ENCODE measurements around the gene ABTB2.

ABTB2 gene

DNA sequence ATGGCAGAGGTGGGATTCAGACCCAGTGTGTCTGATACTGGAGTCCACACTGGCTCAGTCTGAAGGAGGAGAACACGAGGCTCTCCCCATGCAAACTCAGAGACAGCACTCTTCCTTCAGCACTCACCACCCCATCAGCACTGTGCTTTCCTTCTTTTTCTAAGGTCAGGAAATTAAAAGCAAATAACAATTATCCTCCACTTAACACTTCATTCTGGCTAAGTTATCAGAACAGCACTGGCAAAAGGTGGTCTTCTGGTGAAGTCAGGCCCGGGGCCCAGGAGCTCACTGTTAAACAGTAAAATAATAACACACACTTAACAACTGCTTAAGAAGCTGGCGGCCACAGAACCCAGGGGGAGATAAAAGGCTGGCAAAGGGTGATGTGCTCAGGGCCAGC lies 145.2 kb downstream of the ABTB2 start:
- TF ChIP-seq ZFX (IDR thresholded peaks at IDR 0.05), result no peak
- TF ChIP-seq, protein P1, sequence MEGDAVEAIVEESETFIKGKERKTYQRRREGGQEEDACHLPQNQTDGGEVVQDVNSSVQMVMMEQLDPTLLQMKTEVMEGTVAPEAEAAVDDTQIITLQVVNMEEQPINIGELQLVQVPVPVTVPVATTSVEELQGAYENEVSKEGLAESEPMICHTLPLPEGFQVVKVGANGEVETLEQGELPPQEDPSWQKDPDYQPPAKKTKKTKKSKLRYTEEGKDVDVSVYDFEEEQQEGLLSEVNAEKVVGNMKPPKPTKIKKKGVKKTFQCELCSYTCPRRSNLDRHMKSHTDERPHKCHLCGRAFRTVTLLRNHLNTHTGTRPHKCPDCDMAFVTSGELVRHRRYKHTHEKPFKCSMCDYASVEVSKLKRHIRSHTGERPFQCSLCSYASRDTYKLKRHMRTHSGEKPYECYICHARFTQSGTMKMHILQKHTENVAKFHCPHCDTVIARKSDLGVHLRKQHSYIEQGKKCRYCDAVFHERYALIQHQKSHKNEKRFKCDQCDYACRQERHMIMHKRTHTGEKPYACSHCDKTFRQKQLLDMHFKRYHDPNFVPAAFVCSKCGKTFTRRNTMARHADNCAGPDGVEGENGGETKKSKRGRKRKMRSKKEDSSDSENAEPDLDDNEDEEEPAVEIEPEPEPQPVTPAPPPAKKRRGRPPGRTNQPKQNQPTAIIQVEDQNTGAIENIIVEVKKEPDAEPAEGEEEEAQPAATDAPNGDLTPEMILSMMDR (conservative IDR thresholded peaks at IDR 0.05), result no peak
- no peak overlapping the region for H3K27ac ChIP-seq

DNA sequence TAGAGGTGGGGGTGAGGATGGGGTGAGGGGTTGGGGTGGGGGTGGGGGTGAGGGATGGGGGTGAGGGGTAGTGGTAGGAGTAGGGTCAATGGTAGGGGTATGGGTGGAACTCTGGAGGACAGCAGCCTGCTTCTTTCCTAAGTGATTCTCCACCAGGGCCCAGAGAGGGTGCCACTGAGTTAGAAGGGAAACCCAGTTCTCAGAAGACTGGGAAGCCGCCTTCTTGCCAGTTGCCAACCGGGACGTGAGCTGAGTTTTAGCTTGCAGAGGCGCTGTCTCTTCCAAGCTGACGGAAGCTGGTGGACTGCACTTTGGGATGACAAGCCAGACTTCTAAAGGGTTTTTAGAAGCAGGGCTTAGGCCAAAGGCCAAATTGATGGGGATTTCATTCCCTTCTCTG lies 148.0 kb downstream of the ABTB2 start:
- TF ChIP-seq, protein P1 (conservative IDR thresholded peaks at IDR 0.05), result no peak
- TF ChIP-seq ZFX (IDR thresholded peaks at IDR 0.05), result no peak
- H3K27ac ChIP-seq, result no peak overlapping the region

DNA sequence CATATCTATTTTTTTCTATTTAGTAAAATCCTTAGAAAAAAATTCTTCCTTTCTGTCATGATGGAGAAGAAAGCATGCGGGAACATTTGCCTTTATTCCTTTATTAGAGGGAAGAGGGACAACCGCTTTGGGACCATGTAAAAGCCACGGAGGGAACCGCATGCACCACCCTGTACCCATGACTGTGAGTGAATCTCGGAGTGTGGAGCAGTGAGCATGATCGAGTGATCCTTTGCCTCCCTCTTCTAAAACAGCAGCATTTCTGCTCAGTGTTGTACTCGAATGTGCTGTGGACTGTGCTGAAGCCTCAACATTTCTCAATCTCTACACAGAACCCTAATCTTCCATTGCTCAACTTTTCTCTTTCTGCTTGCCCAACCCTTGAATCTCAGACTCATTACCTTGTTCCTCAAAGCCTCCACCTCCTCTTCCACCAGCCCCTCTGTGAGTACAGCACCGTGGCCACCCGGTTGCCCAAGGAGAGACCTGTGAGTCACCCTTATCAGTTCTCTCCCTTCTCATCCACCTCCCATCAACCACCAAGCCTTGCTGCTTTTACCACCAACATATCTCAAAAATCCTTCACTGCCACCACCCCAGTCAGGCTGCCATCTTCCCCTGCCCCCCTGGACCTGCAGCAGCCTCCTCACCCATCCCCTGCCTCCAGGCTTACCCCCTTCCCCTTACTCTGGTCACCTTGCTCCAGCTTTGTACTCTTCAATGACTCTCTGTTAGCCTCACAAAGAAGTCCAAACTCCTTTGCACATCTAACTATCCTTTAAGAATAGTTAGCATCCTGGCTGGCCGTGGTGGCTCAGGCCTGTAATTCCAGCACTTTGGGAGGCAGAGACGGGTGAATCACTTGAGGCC lies 149.3 kb downstream of the ABTB2 start:
- no peak for TF ChIP-seq ZFX (IDR thresholded peaks at IDR 0.05)
- TF ChIP-seq, protein P1 (conservative IDR thresholded peaks at IDR 0.05), result no peak
- no peak overlapping the region for H3K27ac ChIP-seq

DNA sequence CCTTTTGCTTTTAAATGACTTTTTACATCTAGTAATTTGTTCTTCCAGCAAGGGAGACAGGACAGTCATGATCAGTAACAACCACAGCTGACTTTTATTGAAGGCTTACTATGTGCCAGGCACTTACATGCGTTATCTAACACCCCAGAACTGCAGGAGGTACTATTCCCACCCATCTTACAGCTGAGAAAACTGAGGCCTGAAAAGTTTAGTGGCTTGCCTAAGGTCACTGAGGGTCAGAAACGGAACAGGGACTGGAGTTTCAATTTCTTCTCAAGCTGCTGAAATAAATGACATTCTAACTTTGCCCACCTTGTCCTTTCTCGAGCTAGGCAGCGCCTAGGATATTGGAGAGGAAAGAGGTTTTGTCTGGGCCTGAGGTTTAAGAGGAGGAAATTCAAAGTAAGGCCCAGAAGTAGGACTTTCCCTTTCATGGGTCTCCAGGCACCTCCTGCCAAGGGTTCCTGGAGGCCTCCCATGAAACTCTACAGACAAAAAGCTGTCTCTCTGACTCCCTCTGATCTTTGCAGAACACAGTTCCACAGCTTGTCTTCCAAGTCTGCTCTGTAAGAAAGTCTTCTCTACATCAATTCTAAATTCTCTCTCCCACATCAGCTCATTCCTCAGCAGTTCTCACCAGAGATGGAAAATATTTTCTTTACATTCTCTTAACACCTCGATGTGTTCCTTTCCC lies 150.2 kb downstream of the ABTB2 start:
- TF ChIP-seq, protein P1 (conservative IDR thresholded peaks at IDR 0.05), result no peak
- no peak for TF ChIP-seq ZFX (IDR thresholded peaks at IDR 0.05)
- H3K27ac ChIP-seq, result no peak overlapping the region

DNA sequence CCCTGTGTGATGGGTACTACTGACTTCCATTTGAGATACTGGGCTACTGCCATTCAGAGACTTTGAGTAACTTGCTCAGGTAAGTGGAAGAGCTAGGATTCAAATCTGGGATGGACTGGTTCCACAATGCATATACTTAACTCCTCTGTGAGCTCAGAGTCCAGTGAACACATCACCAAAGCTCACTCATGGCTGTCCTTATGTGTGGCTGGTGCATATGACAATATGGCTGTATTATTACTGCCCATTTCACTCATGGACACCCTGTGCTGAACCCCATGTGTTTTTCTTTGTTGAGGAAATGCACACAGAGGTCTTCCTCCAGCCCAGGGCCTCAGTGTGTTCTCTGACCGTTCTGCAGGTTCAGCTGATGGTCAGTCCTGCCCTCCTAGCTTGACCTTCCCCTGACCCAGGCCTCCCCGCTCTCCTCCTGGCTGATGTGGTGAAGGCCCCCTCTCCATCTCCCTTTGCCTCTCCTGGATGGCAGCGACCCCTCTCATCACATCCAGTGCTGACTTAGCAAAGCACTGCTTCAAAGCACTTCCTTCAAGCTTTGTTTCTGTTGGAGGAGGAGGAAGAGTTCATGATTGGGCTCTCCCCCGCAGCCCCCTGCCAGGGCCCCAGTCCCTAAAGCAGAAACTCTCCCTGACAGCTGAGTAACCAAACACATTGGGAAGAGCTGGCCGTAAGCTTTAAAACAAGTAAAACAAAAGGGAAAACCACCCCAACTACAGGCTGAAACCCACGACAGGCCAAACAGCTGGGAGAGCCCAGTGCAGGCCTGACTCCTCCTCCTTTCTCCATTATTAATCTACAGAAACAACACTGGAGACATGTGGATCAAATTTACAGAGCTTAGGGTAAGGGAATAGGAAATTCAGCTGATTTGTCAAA lies 151.2 kb downstream of the ABTB2 start:
- no peak overlapping the region for H3K27ac ChIP-seq
- TF ChIP-seq, protein P1 (conservative IDR thresholded peaks at IDR 0.05), result no peak
- no peak for TF ChIP-seq ZFX (IDR thresholded peaks at IDR 0.05)

DNA sequence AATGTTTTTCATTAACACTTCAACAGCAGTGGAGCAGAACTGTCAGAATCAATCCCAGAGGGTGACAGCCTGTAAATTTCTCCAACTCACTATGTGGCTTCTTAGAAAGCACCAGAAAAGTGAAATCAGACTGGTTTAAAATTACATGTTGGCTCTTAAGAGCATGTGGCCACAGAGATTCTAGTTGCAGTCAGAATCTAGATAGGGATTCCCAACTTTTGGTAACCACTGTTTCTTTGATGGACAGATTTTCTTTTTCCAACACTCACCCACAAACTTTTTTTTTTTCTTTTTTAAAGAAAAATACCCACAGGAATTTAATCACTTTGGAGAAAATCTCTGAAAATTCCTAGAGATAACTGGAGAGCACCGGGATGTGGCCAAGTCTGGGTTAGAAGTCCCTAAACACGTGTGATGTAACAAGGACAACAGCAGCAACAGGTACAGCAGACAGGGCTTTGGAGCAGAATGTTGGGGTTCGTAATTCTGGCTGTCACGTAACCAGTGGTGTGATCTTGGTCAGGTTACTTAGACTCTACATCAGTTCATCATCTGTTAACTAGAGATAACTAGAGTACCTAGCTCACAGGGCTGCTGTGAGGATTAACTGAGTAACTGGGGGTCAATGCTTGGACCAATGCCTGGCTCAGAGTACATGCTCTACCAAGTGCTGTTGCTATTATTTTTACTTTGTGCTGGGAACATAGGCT lies 152.3 kb downstream of the ABTB2 start:
- no peak overlapping the region for H3K27ac ChIP-seq
- no peak for TF ChIP-seq ZFX (IDR thresholded peaks at IDR 0.05)
- TF ChIP-seq, protein P1 (conservative IDR thresholded peaks at IDR 0.05), result no peak
